Measurements from ENCODE around the gene PARD3.

Gene PARD3

GRCh38 chr10:34537629-34538231, 277.4 kb downstream of the PARD3 start:
- DNase-seq (ENCODE audit: low spot score) = no peak

GRCh38 chr10:34535872-34536271, 279.2 kb downstream of the PARD3 start:
- DNase-seq (ENCODE audit: low spot score) = no peak

GRCh38 chr10:34530778-34531177, 284.3 kb downstream of the PARD3 start:
- DNase-seq (ENCODE audit: low spot score) = no peak

- no peak for DNase-seq (ENCODE audit: low spot score)
Observed at GRCh38 chr10:34528320-34528719, 286.8 kb downstream of the PARD3 start.

GRCh38 chr10:34526758-34527730, 288.1 kb downstream of the PARD3 start:
- DNase-seq (ENCODE audit: low spot score) = no peak

- DNase-seq (ENCODE audit: low spot score) = no peak
Observed at GRCh38 chr10:34526186-34526585, 288.9 kb downstream of the PARD3 start.

GRCh38 chr10:34524369-34525091, 290.6 kb downstream of the PARD3 start:
- no peak for DNase-seq (ENCODE audit: low spot score)

GRCh38 chr10:34523017-34523767, 291.9 kb downstream of the PARD3 start:
- no peak for DNase-seq (ENCODE audit: low spot score)

GRCh38 chr10:34522546-34522945, 292.6 kb downstream of the PARD3 start:
- peak; percentile 50 for DNase-seq (ENCODE audit: low spot score)

- DNase-seq (ENCODE audit: low spot score) = no peak
Observed at GRCh38 chr10:34520510-34520909, 294.6 kb downstream of the PARD3 start.

GRCh38 chr10:34520084-34520483, 295.0 kb downstream of the PARD3 start:
- no peak for DNase-seq (ENCODE audit: low spot score)

- DNase-seq (ENCODE audit: low spot score) = no peak
Observed at GRCh38 chr10:34514290-34514689, 300.8 kb downstream of the PARD3 start.

- no peak for DNase-seq (ENCODE audit: low spot score)
Observed at GRCh38 chr10:34513636-34514035, 301.5 kb downstream of the PARD3 start.

GRCh38 chr10:34507217-34507616, 307.9 kb downstream of the PARD3 start:
- DNase-seq (ENCODE audit: low spot score) = no peak

- no peak for DNase-seq (ENCODE audit: low spot score)
Observed at GRCh38 chr10:34506786-34507185, 308.3 kb downstream of the PARD3 start.

- no peak for DNase-seq (ENCODE audit: low spot score)
Observed at GRCh38 chr10:34505338-34505737, 309.8 kb downstream of the PARD3 start.

GRCh38 chr10:34504534-34504933, 310.6 kb downstream of the PARD3 start:
- no peak for DNase-seq (ENCODE audit: low spot score)

GRCh38 chr10:34503704-34504103, 311.4 kb downstream of the PARD3 start:
- no peak for DNase-seq (ENCODE audit: low spot score)

GRCh38 chr10:34499612-34500279, 315.4 kb downstream of the PARD3 start:
- DNase-seq (ENCODE audit: low spot score) = no peak

- DNase-seq (ENCODE audit: low spot score) = no peak
Observed at GRCh38 chr10:34498821-34499220, 316.3 kb downstream of the PARD3 start.

- DNase-seq (ENCODE audit: low spot score) = no peak
Observed at GRCh38 chr10:34495938-34496337, 319.2 kb downstream of the PARD3 start.

Data from pons (tissue), 1 donor.